GM23338 (cell line): ENCODE data around the gene CALR3. TPM values are rescaled to one million over a fixed set of nuclear protein-coding genes. Genes with fewer than 3 reads are reported as not detected.

Source experiments
- ATAC-seq: fragments of 200-7000 bp; cut with Tn5 transposase; 3 replicates; pipeline ENCODE4 v1.9.1; 2020
- DNase-seq: peaks from one replicate; pipeline ENCODE4 v3.0.0-alpha.2; 2015; ENCODE audit warnings: low spot score
- H2AFZ ChIP-seq: fragments of 200-600 bp; sonication (generic); 2 replicates; pipeline ENCODE4 v1.8.0; 2016; ENCODE audit warnings: antibody characterized with exemption, mild to moderate bottlenecking, moderate library complexity
- H3F3A ChIP-seq: fragments of 200-600 bp; sonication (generic); replicated peaks from 2 replicates; pipeline ENCODE4 v1.8.0; 2017; ENCODE audit warnings: antibody characterized with exemption, mixed run types, low read depth
- H3K27ac ChIP-seq: fragments of 200-600 bp; sonication (generic); 2 replicates; pipeline ENCODE4 v1.6.1; 2016; ENCODE audit warnings: low read depth
- H3K27me3 ChIP-seq: fragments of 200-600 bp; sonication (generic); 2 replicates; pipeline ENCODE4 v1.8.0; 2016; ENCODE audit warnings: mild to moderate bottlenecking, mixed run types, moderate library complexity; ENCODE audit not compliant: insufficient read depth
- H3K36me3 ChIP-seq: fragments of 200-600 bp; sonication (generic); 2 replicates; pipeline ENCODE4 v1.8.0; 2016; ENCODE audit warnings: mild to moderate bottlenecking; ENCODE audit not compliant: insufficient read depth
- H3K4me1 ChIP-seq: fragments of 200-600 bp; sonication (generic); 2 replicates; pipeline ENCODE4 v1.8.0; 2016; ENCODE audit warnings: mild to moderate bottlenecking, moderate library complexity; ENCODE audit not compliant: insufficient read depth
- H3K4me2 ChIP-seq: fragments of 200-600 bp; sonication (generic); 2 replicates; pipeline ENCODE4 v1.7.1; 2017; ENCODE audit warnings: mixed run types
- H3K4me3 ChIP-seq: fragments of 200-600 bp; sonication (generic); 2 replicates; pipeline ENCODE4 v1.6.1; 2016; ENCODE audit warnings: mixed run types
- H3K79me2 ChIP-seq: fragments of 200-600 bp; sonication (generic); replicated peaks from 2 replicates; pipeline ENCODE4 v1.8.0; 2017; ENCODE audit warnings: mild to moderate bottlenecking; ENCODE audit not compliant: insufficient read depth
- H3K9me2 ChIP-seq: fragments of 200-600 bp; sonication (generic); 2 replicates; pipeline ENCODE4 v1.8.0; 2017; ENCODE audit not compliant: insufficient read depth
- H4K20me1 ChIP-seq: fragments of 200-600 bp; sonication (generic); replicated peaks from 2 replicates; pipeline ENCODE4 v1.8.0; 2017; ENCODE audit warnings: mild to moderate bottlenecking; ENCODE audit not compliant: insufficient read depth
- H3K27ac Mint-ChIP-seq: 2 replicates; pipeline ENCODE4 v1.8.0; 2020; ENCODE audit warnings: inconsistent platforms, mild to moderate bottlenecking, moderate library complexity, mixed read lengths
- H3K27me3 Mint-ChIP-seq: 3 replicates; pipeline ENCODE4 v1.8.0; 2022; ENCODE audit warnings: low read depth, mild to moderate bottlenecking, moderate library complexity, mixed read lengths, inconsistent platforms; ENCODE audit not compliant: insufficient read depth, poor library complexity
- H3K36me3 Mint-ChIP-seq: 3 replicates; pipeline ENCODE4 v1.8.0; 2021; ENCODE audit warnings: low read depth, mild to moderate bottlenecking, inconsistent platforms, moderate library complexity, mixed read lengths
- H3K4me1 Mint-ChIP-seq: 3 replicates; pipeline ENCODE4 v1.8.0; 2020; ENCODE audit warnings: mild to moderate bottlenecking, inconsistent platforms, mixed read lengths
- H3K4me3 Mint-ChIP-seq: 3 replicates; pipeline ENCODE4 v1.8.0; 2021; ENCODE audit warnings: moderate library complexity, mild to moderate bottlenecking, inconsistent platforms, mixed read lengths
- H3K9me3 Mint-ChIP-seq: 3 replicates; pipeline ENCODE4 v1.8.0; 2020; ENCODE audit warnings: moderate library complexity, mild to moderate bottlenecking, inconsistent platforms, mixed read lengths
- CREB1 ChIP-seq: fragments of 250-450 bp; sonication (Bioruptor Pico); IDR thresholded peaks from 2 replicates; pipeline ENCODE4 v1.5.0; 2020; ENCODE audit warnings: low read depth, mild to moderate bottlenecking, moderate library complexity
- ETS1 ChIP-seq: IDR thresholded peaks from 2 replicates; pipeline ENCODE4 v1.6.1; 2016; ENCODE audit warnings: antibody characterized with exemption
- EZH2phosphoT487 ChIP-seq: fragments of 200-600 bp; sonication (generic); IDR thresholded peaks from one replicate; pipeline ENCODE4 v1.8.1; 2018; ENCODE audit warnings: antibody characterized with exemption; ENCODE audit not compliant: unreplicated experiment
- NANOG ChIP-seq: IDR thresholded peaks from 2 replicates; pipeline ENCODE4 v1.6.1; 2016; ENCODE audit warnings: antibody characterized with exemption, borderline replicate concordance
- POLR2AphosphoS5 ChIP-seq: IDR thresholded peaks from 2 replicates; pipeline ENCODE4 v1.6.1; 2016; ENCODE audit warnings: antibody characterized with exemption, low read depth
- ZNF462 ChIP-seq: fragments of 250-450 bp; sonication (Bioruptor Pico); IDR thresholded peaks from 2 replicates; pipeline ENCODE4 v1.5.0; 2020; ENCODE audit warnings: mild to moderate bottlenecking, moderate library complexity
- polyA plus RNA-seq: library from polyadenylated mRNA; unstranded; fragments of >200 nt; fragmentation: Nextera tagmentation; extraction: Ambion mirVana; gene quantifications from 2 replicates; pipeline ENCODE4 v1.2.1, GENCODE V29; 2016
- total RNA-seq: library from RNA; depleted of rRNA; stranded (reverse); fragments of >200 nt; shearing (Covaris generic); gene quantifications from 2 replicates; pipeline ENCODE4 v1.2.3, GENCODE V29; 2014
- TF ChIP-seq, protein P1 (sequence below): IDR thresholded peaks from one replicate; pipeline ENCODE4 v1.6.1; 2018; ENCODE audit warnings: antibody characterized with exemption; ENCODE audit not compliant: unreplicated experiment

Gene CALR3
- total and polyA plus RNA-seq, 2 experiments from 2014 or later = 0.42 to 0.66 TPM

DNA sequence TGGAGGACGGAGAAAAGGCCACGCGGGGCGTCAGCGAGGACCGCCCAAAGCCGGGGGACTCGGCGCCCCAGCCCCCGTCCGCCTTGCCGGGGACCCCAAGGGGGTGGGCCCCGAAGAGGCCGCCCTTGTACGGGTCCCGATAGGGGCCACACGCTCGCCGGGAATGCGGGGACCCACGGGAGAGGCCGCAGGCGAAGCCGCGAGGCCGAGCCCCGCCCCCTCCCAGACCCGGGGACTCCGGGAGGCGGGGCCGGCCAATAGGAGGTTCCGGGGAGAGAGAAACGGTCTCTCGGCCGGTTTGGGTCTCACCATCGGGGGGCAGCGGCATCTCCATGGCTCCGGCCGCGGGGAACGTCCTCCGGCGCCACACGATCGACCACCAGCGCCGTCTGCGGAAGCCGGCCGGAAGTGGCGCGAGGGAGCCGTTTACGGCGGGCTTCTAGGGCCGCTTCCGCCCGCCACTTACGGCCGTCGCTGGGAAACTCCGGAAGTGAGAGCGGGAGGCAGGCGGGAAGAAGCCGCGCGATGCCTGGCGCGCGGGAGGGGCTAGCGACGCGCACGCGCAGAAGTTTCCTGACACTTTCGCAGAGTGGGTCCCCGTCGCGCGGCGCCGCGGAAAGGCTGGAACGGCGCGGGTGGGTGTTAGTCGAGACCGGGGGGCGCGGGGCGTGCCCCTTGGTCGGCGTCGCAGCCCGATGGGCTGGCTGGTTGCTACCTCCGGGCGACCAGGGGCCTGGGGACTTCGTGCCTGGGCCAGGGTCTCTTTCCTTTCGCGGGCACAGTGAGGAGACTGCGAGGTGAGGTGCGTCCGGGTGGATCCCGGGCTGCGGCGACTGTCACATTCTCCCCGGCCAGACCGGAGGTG, 46.3 kb upstream of the CALR3 start, which contains the start of gene CHERP:
Gene CHERP (minus strand): TSS at position 393 of the 865 bp plus-strand sequence. CDS start 59 bp downstream, at position 334.
- Histone ChIP-seq H3K4me1 (peaks cover 11% of the 10 kb centered on the region), H2AFZ (peak within 1 kb of the TSS; percentile 91), H3K79me2 (peaks cover 69% of the 10 kb centered on the region)

More for the DNA sequence above, 46.3 kb upstream of the CALR3 start, which contains the start of gene CHERP:
- 0 out of 2 replicates have a peak, but pooled peaks cover 5% of the 10 kb centered on the region for H3K36me3 ChIP-seq
- H3K27me3 Mint-ChIP-seq = peaks cover 12% of the 10 kb centered on the region
- peaks cover 20% of the 10 kb centered on the region for H3K4me1 Mint-ChIP-seq
- H4K20me1 ChIP-seq = peaks cover 34% of the 10 kb centered on the region
- ATAC-seq = peak; percentile 85
- H3K27me3 ChIP-seq = no peaks in the 10 kb centered on the region
- H3F3A ChIP-seq = 0 out of 2 replicates have a peak, but pooled peaks cover 16% of the 10 kb centered on the region
- peaks cover 43% of the 10 kb centered on the region for H3K36me3 Mint-ChIP-seq
- no peaks in the 10 kb centered on the region for H3K9me2 ChIP-seq
- peak within 1 kb of the TSS; percentile 95 for H3K27ac Mint-ChIP-seq
- peak within 1 kb of the TSS; percentile 88 for H3K27ac ChIP-seq
- H3K4me3 Mint-ChIP-seq = peak within 1 kb of the TSS; percentile 97
- no peaks in the 10 kb centered on the region for H3K9me3 Mint-ChIP-seq
- peak within 1 kb of the TSS; percentile 100 for H3K4me3 ChIP-seq
- TF ChIP-seq NANOG = no peak
- TF ChIP-seq ETS1 = peak; percentile 95
- no peak for TF ChIP-seq EZH2phosphoT487
- peak; percentile 91 for TF ChIP-seq POLR2AphosphoS5
- TF ChIP-seq, protein P1, sequence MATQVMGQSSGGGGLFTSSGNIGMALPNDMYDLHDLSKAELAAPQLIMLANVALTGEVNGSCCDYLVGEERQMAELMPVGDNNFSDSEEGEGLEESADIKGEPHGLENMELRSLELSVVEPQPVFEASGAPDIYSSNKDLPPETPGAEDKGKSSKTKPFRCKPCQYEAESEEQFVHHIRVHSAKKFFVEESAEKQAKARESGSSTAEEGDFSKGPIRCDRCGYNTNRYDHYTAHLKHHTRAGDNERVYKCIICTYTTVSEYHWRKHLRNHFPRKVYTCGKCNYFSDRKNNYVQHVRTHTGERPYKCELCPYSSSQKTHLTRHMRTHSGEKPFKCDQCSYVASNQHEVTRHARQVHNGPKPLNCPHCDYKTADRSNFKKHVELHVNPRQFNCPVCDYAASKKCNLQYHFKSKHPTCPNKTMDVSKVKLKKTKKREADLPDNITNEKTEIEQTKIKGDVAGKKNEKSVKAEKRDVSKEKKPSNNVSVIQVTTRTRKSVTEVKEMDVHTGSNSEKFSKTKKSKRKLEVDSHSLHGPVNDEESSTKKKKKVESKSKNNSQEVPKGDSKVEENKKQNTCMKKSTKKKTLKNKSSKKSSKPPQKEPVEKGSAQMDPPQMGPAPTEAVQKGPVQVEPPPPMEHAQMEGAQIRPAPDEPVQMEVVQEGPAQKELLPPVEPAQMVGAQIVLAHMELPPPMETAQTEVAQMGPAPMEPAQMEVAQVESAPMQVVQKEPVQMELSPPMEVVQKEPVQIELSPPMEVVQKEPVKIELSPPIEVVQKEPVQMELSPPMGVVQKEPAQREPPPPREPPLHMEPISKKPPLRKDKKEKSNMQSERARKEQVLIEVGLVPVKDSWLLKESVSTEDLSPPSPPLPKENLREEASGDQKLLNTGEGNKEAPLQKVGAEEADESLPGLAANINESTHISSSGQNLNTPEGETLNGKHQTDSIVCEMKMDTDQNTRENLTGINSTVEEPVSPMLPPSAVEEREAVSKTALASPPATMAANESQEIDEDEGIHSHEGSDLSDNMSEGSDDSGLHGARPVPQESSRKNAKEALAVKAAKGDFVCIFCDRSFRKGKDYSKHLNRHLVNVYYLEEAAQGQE = no peak
- no peak for TF ChIP-seq ZNF462
- TF ChIP-seq CREB1 (CRISPR knock-in tag) = no peak
- DNase-seq = peak; percentile 97
- H3K4me2 ChIP-seq = peak within 1 kb of the TSS; percentile 99
